Measurements from ENCODE around the gene VPS41.

VPS41 gene

GRCh38 chr7:38727184-38727940 lies 181.6 kb downstream of the VPS41 start:
- DNase-seq (ENCODE audit: low spot score) = no peak

DNA sequence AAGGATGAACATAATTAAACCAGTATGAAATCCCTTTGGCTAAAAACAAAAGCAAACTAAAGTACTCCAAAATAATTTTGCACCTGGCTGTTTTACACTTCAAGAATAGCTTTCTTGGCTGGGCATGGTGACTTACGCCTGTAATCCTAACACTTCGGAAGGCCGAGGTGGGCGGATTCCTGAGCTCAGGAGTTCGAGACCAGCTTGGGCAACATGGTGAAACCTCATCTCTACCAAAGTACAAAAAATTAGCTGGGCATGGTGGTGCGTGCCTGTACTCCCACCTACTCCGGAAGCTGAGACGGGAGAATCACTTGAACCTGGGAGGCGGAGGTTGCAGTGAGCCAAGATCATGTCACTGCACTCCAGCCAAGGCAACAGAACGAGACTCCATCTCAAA lies 185.7 kb downstream of the VPS41 start:
- no peak for DNase-seq (ENCODE audit: low spot score)

GRCh38 chr7:38716397-38716796 lies 192.6 kb downstream of the VPS41 start:
- no peak for DNase-seq (ENCODE audit: low spot score)

DNA sequence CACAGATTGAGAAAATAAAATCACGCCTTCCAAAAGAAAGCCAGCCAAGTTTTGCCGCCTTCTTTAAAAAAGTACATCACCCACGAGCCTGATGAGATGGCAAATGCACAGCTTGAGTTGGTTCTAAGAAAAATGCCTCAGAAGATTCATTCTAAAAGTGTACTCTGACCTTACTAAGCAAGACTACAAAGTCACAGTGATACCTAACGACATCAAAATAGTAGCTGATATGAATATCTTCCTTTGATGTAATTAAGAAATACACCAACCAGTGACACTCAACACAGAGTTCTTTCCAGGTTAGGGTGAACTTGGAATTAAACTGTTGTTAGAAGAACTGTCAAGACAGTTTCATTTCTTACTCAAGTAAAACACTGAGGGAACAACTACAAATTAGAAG lies 199.9 kb downstream of the VPS41 start:
- DNase-seq (ENCODE audit: low spot score) = no peak

DNA sequence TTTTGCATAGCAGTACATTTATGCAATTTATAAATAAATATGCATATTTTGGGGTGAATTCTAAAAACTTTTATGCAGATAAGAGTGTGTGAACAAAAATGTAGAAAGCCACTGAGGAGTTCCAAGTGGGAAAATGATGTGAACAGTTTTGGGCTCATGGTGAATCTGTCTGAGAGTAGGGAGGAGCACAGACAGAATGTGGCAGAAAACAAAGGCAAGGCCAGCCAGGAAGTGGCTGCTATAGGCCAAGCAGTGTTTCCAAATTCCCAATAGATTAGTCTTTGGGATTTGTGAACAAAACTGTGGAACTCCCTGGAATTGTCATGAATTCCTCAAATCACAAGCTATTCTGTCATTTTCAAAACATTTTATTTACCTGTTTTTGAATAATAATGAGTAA lies 204.2 kb downstream of the VPS41 start:
- no peak for DNase-seq (ENCODE audit: low spot score)

DNA sequence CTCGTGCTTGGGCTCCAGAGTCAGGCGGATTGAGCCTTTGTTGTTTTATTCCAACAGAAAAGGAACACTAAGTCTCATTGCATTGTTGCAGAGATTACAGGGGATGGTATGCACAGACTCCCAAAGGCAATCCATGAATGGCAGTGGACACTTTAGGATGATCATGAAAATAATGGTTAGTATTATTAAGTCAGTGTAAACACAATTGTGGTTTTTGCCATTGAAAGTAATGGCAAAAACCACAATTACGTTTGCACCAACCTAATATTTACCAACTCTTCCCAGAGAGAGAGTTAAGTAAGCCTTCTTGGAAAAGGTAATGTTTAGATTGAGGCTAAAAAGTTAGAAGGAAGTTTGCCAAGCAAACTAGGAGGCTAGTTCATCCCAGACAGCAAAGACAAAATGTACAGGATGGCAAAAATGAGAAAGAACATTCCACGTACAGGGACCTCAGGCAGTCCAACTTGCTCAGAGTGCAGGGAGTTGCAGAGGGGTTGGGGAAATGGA lies 204.9 kb downstream of the VPS41 start:
- no peak for DNase-seq (ENCODE audit: low spot score)

GRCh38 chr7:38703093-38703492 lies 205.9 kb downstream of the VPS41 start:
- no peak for DNase-seq (ENCODE audit: low spot score)

GRCh38 chr7:38702002-38702535 lies 206.9 kb downstream of the VPS41 start:
- no peak for DNase-seq (ENCODE audit: low spot score)

DNA sequence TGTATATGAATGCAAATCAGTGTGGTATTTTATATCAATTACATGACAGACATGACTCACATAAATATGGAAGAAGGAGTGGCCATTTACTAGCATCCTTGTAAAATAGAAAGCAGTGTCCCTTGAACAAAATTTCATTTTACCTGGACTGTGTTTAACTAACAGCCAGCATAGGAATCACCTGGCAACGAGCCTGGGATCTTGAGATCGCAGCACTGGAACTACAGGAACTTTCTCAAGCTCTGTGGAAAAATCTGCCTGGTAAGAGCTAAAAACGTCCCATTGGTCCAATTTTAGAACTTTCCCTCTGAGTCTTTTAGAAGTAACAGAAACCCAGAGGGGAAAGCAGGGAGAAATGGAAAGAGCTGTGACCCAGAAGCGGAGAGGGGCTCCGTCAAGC lies 208.9 kb downstream of the VPS41 start:
- no peak for DNase-seq (ENCODE audit: low spot score)

GRCh38 chr7:38699471-38699870 lies 209.5 kb downstream of the VPS41 start:
- DNase-seq (ENCODE audit: low spot score) = no peak

GRCh38 chr7:38694326-38694725 lies 214.7 kb downstream of the VPS41 start:
- no peak for DNase-seq (ENCODE audit: low spot score)

GRCh38 chr7:38686888-38687287 lies 222.1 kb downstream of the VPS41 start:
- no peak for DNase-seq (ENCODE audit: low spot score)

GRCh38 chr7:38685851-38686250 lies 223.1 kb downstream of the VPS41 start:
- DNase-seq (ENCODE audit: low spot score) = no peak

DNA sequence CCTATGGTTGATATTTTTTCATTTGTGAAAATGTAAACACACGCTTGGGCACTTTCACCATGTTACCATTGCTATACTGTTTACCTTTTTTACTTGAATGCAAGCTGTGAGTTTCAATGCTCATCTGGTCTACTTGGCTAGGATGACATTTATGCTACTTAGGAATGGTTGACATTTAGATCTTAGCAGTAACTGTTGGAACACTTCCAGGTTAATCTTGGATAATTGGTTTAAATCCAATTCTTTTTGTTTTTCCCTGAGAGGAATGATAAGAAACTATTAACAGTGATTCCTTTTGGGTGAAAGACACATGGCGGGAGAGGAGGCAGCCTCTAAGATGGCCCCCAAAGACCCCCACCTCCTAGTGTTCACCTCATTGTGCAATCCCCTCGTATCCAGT lies 226.4 kb downstream of the VPS41 start:
- no peak for DNase-seq (ENCODE audit: low spot score)

DNA sequence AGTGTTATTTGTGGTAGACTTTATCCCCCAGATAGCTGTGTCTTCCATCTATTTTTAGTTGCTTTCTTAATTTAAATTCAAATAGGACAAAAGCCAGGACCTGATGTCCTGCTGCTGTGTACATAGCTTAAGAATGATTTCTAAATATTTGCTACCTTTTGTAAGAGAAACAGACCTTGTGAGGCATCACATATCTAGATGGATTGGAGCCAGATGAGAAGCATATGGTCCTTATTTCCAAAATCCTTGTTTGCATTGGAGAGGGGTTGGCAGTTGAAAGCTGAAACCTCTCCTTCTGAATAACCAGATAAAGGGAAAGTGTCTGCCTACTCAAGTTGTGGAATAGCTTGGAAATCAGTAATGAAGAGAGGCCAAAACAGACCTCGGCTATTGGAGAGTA lies 227.1 kb downstream of the VPS41 start:
- no peak for DNase-seq (ENCODE audit: low spot score)

DNA sequence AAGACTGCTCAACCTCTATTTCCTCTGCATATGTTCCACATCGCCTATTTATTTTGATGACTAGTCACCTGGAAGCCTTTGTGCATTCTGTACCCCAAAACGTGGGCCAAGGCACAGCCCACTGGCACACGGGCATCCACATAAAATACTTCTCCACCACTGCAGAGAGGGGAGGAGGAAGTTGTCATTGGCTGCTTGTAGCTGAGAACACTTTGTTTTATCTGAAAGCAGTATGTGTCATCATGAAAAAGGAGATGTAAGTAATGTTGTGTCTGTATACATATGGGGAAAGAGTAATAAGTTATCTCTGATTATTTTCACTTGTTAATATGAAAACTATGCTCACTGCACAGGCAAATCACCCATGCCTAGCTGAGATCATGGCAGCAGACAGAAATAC lies 229.6 kb downstream of the VPS41 start:
- no peak for DNase-seq (ENCODE audit: low spot score)

DNA sequence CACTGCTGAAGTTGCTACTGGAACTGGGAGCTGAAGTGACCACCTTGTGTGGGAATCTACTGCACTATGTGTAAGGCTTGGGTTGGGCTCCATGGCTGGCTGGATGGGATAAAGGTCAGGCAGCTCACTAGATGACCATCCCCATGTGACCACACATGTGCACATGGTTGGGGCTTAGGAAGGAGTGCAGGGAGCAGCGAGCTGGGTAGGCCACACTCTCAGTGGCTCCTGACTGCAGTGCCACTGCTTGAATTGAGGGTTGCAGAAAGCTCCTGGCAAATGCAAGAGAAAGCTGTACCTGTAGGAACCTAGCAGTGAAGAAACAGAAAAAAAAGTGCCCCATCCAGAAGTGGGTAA lies 230.3 kb downstream of the VPS41 start:
- DNase-seq (ENCODE audit: low spot score) = no peak

GRCh38 chr7:38677981-38678697 lies 230.9 kb downstream of the VPS41 start:
- no peak for DNase-seq (ENCODE audit: low spot score)

- no peak for DNase-seq (ENCODE audit: low spot score)
Observed at GRCh38 chr7:38675494-38676106, 233.4 kb downstream of the VPS41 start.

GRCh38 chr7:38674513-38674912 lies 234.5 kb downstream of the VPS41 start:
- DNase-seq (ENCODE audit: low spot score) = no peak

GRCh38 chr7:38673795-38674194 lies 235.2 kb downstream of the VPS41 start:
- DNase-seq (ENCODE audit: low spot score) = no peak

All from HuH-7.5 (cell line).